Gastrocnemius medialis (tissue), 4 donors: ENCODE data around the gene CCDC85C.

ENCODE experiments used
- POLR2A ChIP-seq, 2 donors: fragments of 450-650 bp; IDR thresholded peaks; one replicate each; pipeline ENCODE4 v1.6.1; 2017; ENCODE audit warnings: antibody characterized with exemption in 2 of 2, mild to moderate bottlenecking in 2 of 2, moderate library complexity in 2 of 2
- TF ChIP-seq, protein P1 (sequence below), 5 experiments: fragments of 450-650 bp in 3 of 5; fragments of 200-600 bp in 2 of 5; sonication (generic) in 2 of 5; IDR thresholded peaks in 4 of 5; conservative IDR thresholded peaks in 1 of 5; 1 replicate in 4 of 5; 2 replicates in 1 of 5; pipeline ENCODE4 v1.5.1; 2016 to 2019; ENCODE audit warnings: antibody characterized with exemption in 5 of 5, mild to moderate bottlenecking in 3 of 5, moderate library complexity in 3 of 5

DNA sequence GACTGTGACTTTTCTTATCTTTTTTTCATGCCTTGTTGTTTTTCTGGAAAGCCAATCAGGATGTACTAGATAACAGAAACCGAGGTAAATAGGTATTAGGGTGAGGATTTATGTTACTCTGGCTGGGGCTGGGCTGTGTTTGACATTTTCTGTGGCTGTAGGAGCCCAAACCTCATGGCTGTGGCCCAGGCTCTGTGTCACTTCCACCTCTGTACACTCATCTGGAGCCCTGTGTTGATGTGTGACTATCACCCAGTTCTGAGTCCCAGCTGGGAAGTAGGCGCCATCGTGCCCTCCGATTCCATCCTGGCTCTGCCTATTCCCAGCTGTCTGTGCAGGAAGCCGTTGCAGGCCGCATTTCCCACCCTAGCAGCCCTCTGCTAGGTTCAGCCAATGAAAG lies 39.3 kb upstream of the CCDC85C start:
- no peak for TF ChIP-seq POLR2A (IDR thresholded peaks at IDR 0.05)
- TF ChIP-seq, protein P1, sequence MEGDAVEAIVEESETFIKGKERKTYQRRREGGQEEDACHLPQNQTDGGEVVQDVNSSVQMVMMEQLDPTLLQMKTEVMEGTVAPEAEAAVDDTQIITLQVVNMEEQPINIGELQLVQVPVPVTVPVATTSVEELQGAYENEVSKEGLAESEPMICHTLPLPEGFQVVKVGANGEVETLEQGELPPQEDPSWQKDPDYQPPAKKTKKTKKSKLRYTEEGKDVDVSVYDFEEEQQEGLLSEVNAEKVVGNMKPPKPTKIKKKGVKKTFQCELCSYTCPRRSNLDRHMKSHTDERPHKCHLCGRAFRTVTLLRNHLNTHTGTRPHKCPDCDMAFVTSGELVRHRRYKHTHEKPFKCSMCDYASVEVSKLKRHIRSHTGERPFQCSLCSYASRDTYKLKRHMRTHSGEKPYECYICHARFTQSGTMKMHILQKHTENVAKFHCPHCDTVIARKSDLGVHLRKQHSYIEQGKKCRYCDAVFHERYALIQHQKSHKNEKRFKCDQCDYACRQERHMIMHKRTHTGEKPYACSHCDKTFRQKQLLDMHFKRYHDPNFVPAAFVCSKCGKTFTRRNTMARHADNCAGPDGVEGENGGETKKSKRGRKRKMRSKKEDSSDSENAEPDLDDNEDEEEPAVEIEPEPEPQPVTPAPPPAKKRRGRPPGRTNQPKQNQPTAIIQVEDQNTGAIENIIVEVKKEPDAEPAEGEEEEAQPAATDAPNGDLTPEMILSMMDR (IDR thresholded peaks at IDR 0.05 in 4 of 5, conservative IDR thresholded peaks at IDR 0.05 in 1 of 5): no peak
